WTC11 (cell line): ENCODE results near the gene BCO2. TPM values are rescaled to one million over a fixed set of nuclear protein-coding genes. Genes with fewer than 3 reads are reported as not detected.

Experiments
- ATAC-seq: fragments of 200-7000 bp; cut with Tn5 transposase; 2 replicates; pipeline ENCODE4 v1.10.0; 2021; ENCODE audit warnings: mild to moderate bottlenecking, moderate library complexity
- CTCF ChIA-PET: fragments of 300-600 bp; sonication (Branson Sonifier 250); formaldehyde crosslinking; loops from one replicate; lab custom pipeline; 2021; ENCODE audit warnings: antibody characterized with exemption; lab: Charles Lee
- POLR2A ChIA-PET: fragments of 350-600 bp; sonication (Branson Sonifier 250); formaldehyde crosslinking; loops from one replicate; lab custom pipeline; 2021; ENCODE audit warnings: antibody characterized with exemption; lab: Charles Lee
- DNase-seq: peaks from one replicate; pipeline ENCODE4 v3.0.0; 2021; ENCODE audit warnings: low spot score
- H3K27ac Mint-ChIP-seq: 2 replicates; pipeline ENCODE4 v1.8.0; 2021; ENCODE audit warnings: mixed read lengths
- H3K27me3 Mint-ChIP-seq: 2 replicates; pipeline ENCODE4 v1.8.0; 2021; ENCODE audit warnings: low read depth, mild to moderate bottlenecking, moderate library complexity, mixed read lengths
- H3K36me3 Mint-ChIP-seq: 2 replicates; pipeline ENCODE4 v1.8.0; 2021; ENCODE audit warnings: mixed read lengths
- H3K4me1 Mint-ChIP-seq: 2 replicates; pipeline ENCODE4 v1.8.0; 2022; ENCODE audit warnings: mixed read lengths
- H3K4me3 Mint-ChIP-seq: 2 replicates; pipeline ENCODE4 v1.8.0; 2021; ENCODE audit warnings: mild to moderate bottlenecking, moderate library complexity, mixed read lengths
- H3K9me3 Mint-ChIP-seq: 2 replicates; pipeline ENCODE4 v1.8.0; 2021; ENCODE audit warnings: mixed read lengths
- AFF4 ChIP-seq: sonication (generic); formaldehyde crosslinking; IDR thresholded peaks from 2 replicates; pipeline ENCODE4 v1.8.1; 2023; ENCODE audit warnings: mild to moderate bottlenecking, missing genetic modification reagents, borderline replicate concordance
- AR ChIP-seq: fragments of 250-450 bp; sonication (Bioruptor Pico); IDR thresholded peaks from 2 replicates; pipeline ENCODE4 v1.9.0; 2021; ENCODE audit warnings: mild to moderate bottlenecking
- ATF6 ChIP-seq: sonication (generic); formaldehyde crosslinking; IDR thresholded peaks from 2 replicates; pipeline ENCODE4 v1.8.1; 2023; ENCODE audit warnings: mild to moderate bottlenecking, missing genetic modification reagents
- E2F1 ChIP-seq: sonication (generic); formaldehyde crosslinking; IDR thresholded peaks from 2 replicates; pipeline ENCODE4 v1.8.0; 2022; ENCODE audit warnings: mild to moderate bottlenecking, missing genetic modification reagents
- E2F5 ChIP-seq: sonication (generic); formaldehyde crosslinking; IDR thresholded peaks from 2 replicates; pipeline ENCODE4 v1.8.1; 2022; ENCODE audit warnings: mild to moderate bottlenecking, moderate library complexity, missing genetic modification reagents
- ELF4 ChIP-seq: sonication (generic); formaldehyde crosslinking; IDR thresholded peaks from 2 replicates; pipeline ENCODE4 v1.8.1; 2022; ENCODE audit warnings: low read depth, mild to moderate bottlenecking, moderate library complexity, missing genetic modification reagents
- EMX1 ChIP-seq: fragments of 250-450 bp; sonication (Bioruptor Pico); IDR thresholded peaks from 2 replicates; pipeline ENCODE4 v1.8.0; 2021; ENCODE audit warnings: mild to moderate bottlenecking
- FOXJ3 ChIP-seq: sonication (generic); formaldehyde crosslinking; IDR thresholded peaks from 2 replicates; pipeline ENCODE4 v1.9.0; 2021; ENCODE audit warnings: missing genetic modification reagents, mild to moderate bottlenecking, borderline replicate concordance
- GABPB1 ChIP-seq: sonication (generic); formaldehyde crosslinking; IDR thresholded peaks from 2 replicates; pipeline ENCODE4 v1.8.1; 2023; ENCODE audit warnings: mild to moderate bottlenecking, missing genetic modification reagents
- HMGXB4 ChIP-seq: sonication (generic); formaldehyde crosslinking; IDR thresholded peaks from 2 replicates; pipeline ENCODE4 v1.8.1; 2023; ENCODE audit warnings: mild to moderate bottlenecking, moderate library complexity, missing genetic modification reagents
- IRF1 ChIP-seq: sonication (generic); formaldehyde crosslinking; IDR thresholded peaks from 2 replicates; pipeline ENCODE4 v1.8.0; 2023; ENCODE audit warnings: missing genetic modification reagents
- JAZF1 ChIP-seq: fragments of 250-450 bp; sonication (Bioruptor Pico); IDR thresholded peaks from 2 replicates; pipeline ENCODE4 v1.9.0; 2021; ENCODE audit warnings: moderate library complexity, mild to moderate bottlenecking, inconsistent platforms
- MLX ChIP-seq: sonication (generic); formaldehyde crosslinking; IDR thresholded peaks from 2 replicates; pipeline ENCODE4 v1.8.1; 2023; ENCODE audit warnings: mild to moderate bottlenecking, missing genetic modification reagents, moderate library complexity
- NFYB ChIP-seq: sonication (generic); formaldehyde crosslinking; conservative IDR thresholded peaks from 2 replicates; pipeline ENCODE4 v1.8.0; 2022; ENCODE audit warnings: low read depth, missing genetic modification reagents
- NR2C2 ChIP-seq: sonication (generic); formaldehyde crosslinking; IDR thresholded peaks from 2 replicates; pipeline ENCODE4 v1.8.0; 2022; ENCODE audit warnings: mild to moderate bottlenecking, missing genetic modification reagents
- PRRX2 ChIP-seq: fragments of 250-450 bp; sonication (Bioruptor Pico); IDR thresholded peaks from 2 replicates; pipeline ENCODE4 v1.8.0; 2021; ENCODE audit warnings: mild to moderate bottlenecking
- SP1 ChIP-seq: sonication (generic); formaldehyde crosslinking; conservative IDR thresholded peaks from 2 replicates; pipeline ENCODE4 v1.8.1; 2022; ENCODE audit warnings: missing genetic modification reagents
- TP53 ChIP-seq: sonication (generic); formaldehyde crosslinking; IDR thresholded peaks from 2 replicates; pipeline ENCODE4 v1.8.1; 2023; ENCODE audit warnings: mild to moderate bottlenecking, missing genetic modification reagents
- ZNF232 ChIP-seq: sonication (generic); formaldehyde crosslinking; IDR thresholded peaks from 2 replicates; pipeline ENCODE4 v1.8.0; 2022; ENCODE audit warnings: mild to moderate bottlenecking, missing genetic modification reagents
- ZNF317 ChIP-seq: sonication (generic); formaldehyde crosslinking; IDR thresholded peaks from 2 replicates; pipeline ENCODE4 v1.8.1; 2023; ENCODE audit warnings: low read depth, mild to moderate bottlenecking, moderate library complexity, missing genetic modification reagents, borderline replicate concordance
- ZNF423 ChIP-seq: fragments of 250-450 bp; sonication (Bioruptor Pico); IDR thresholded peaks from 2 replicates; pipeline ENCODE4 v2.1.2; 2022; ENCODE audit warnings: mild to moderate bottlenecking, moderate library complexity
- ZNF671 ChIP-seq: fragments of 250-450 bp; sonication (Bioruptor Pico); IDR thresholded peaks from 2 replicates; pipeline ENCODE4 v1.8.0; 2021; ENCODE audit warnings: mild to moderate bottlenecking
- total RNA-seq: library from RNA; stranded (reverse); gene quantifications from 3 replicates; pipeline ENCODE4 v1.2.3, GENCODE V29; 2021

BCO2 gene
- total RNA-seq, 1 experiment from 2014 or later = 1.0 TPM

GRCh38 chr11:112206071-112206470 lies 30.8 kb downstream of the BCO2 start:
- H3K27ac Mint-ChIP-seq = no peak overlapping the region
- POLR2A ChIA-PET = no interaction called here
- ATAC-seq = no peak
- H3K4me3 Mint-ChIP-seq = no peak overlapping the region
- H3K9me3 Mint-ChIP-seq = peaks cover 4% of the 10 kb centered on the region
- no peaks in the 10 kb centered on the region for H3K4me1 Mint-ChIP-seq
- H3K36me3 Mint-ChIP-seq = no peaks in the 10 kb centered on the region
- no peak for DNase-seq
- TF ChIP-seq NR2C2 (CRISPR knock-in tag) (no peak), E2F5 (CRISPR knock-in tag) (no peak), IRF1 (no peak), AFF4 (no peak), ZNF423 (CRISPR knock-in tag) (no peak), MLX (CRISPR knock-in tag) (no peak), E2F1 (CRISPR knock-in tag) (no peak), ELF4 (CRISPR knock-in tag) (no peak), GABPB1 (CRISPR knock-in tag) (no peak), NFYB (CRISPR knock-in tag) (no peak), JAZF1 (no peak)
- CTCF ChIA-PET = no interaction called here
- H3K27me3 Mint-ChIP-seq = peaks cover 8% of the 10 kb centered on the region

GRCh38 chr11:112210890-112211289 lies 35.6 kb downstream of the BCO2 start:
- peaks cover 8% of the 10 kb centered on the region for H3K27me3 Mint-ChIP-seq
- POLR2A ChIA-PET = no interaction called here
- TF ChIP-seq ZNF671 (CRISPR knock-in tag) = no peak
- no peak for TF ChIP-seq ATF6 (CRISPR knock-in tag)
- TF ChIP-seq FOXJ3 (CRISPR knock-in tag) = no peak
- TF ChIP-seq TP53 (CRISPR knock-in tag) = no peak
- TF ChIP-seq PRRX2 (CRISPR knock-in tag) = no peak
- no peak for TF ChIP-seq SP1 (CRISPR knock-in tag)
- no peak for TF ChIP-seq ELF4 (CRISPR knock-in tag)
- no peak for TF ChIP-seq AR (CRISPR knock-in tag)
- TF ChIP-seq ZNF232 (CRISPR knock-in tag) = no peak
- TF ChIP-seq ZNF423 (CRISPR knock-in tag) = no peak
- TF ChIP-seq ZNF317 (CRISPR knock-in tag) = no peak
- no peak for TF ChIP-seq EMX1
- no peak for TF ChIP-seq HMGXB4 (CRISPR knock-in tag)
- TF ChIP-seq, all 79 proteins: peak for 0
- Mint-ChIP-seq H3K36me3 (no peaks in the 10 kb centered on the region), H3K4me1 (no peaks in the 10 kb centered on the region), H3K4me3 (no peak overlapping the region), H3K27ac (no peak overlapping the region), H3K9me3 (peaks cover 4% of the 10 kb centered on the region)
- ATAC-seq (no peak), DNase-seq (no peak)
- CTCF ChIA-PET = no interaction called here
